Choroid plexus epithelial cell (primary cell): Measurements from ENCODE around the gene SLC9A3.

Source experiments
- DNase-seq: peaks from one replicate; pipeline ENCODE4 v3.0.0-alpha.2; 2010; ENCODE audit warnings: low read depth
- H3K4me3 ChIP-seq: 2 replicates; pipeline ENCODE4 v1.5.1; 2011; ENCODE audit warnings: low read depth, mild to moderate bottlenecking, control low read depth, low read length, moderate library complexity
- CTCF ChIP-seq: conservative IDR thresholded peaks from 2 replicates; pipeline ENCODE4 v1.5.1; 2011; ENCODE audit warnings: low read depth, mild to moderate bottlenecking, control low read depth, inconsistent platforms, low read length, moderate library complexity

Gene SLC9A3

DNA sequence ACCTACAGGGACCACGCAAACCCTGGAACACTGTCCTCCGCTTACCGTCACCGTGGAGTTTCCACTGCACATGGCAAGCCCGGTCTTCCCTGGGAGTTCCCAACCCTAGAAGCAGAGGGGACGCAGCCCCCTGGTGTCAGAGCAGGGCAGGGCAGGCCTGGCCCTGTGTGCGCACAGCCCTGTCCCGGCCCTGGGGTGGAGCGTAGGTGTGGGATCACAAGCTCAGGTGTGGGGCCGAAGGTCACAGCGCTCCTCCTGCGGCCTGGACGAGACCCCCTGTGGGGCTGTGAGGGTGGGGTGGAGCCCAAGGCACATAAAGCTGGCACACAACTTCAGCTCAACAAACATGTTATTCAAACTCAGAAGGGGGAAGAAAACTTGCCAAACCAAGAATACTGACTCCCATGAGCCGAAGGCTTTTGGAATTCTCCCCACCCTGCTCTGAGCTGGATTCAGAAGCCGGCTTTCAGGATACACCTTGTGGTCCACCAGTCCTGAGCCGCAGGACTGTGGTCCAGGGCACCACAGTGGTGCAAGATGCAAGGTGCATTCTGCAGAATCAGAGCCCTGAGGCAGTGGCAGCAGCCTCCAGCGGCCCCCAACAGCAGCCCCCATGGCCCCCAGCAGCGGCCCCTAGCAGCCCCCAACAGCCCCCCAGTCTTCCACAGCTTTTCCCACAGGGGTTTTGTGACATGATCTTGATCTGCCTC, 93.1 kb downstream of the SLC9A3 start:
- DNase-seq, result peak; percentile 43
- TF ChIP-seq CTCF, result peak; percentile 81
- no peak overlapping the region for H3K4me3 ChIP-seq

- H3K4me3 ChIP-seq, result no peak overlapping the region
- DNase-seq, result no peak
- TF ChIP-seq CTCF, result no peak
Measured at GRCh38 chr5:430214-430925, 93.9 kb downstream of the SLC9A3 start.

DNA sequence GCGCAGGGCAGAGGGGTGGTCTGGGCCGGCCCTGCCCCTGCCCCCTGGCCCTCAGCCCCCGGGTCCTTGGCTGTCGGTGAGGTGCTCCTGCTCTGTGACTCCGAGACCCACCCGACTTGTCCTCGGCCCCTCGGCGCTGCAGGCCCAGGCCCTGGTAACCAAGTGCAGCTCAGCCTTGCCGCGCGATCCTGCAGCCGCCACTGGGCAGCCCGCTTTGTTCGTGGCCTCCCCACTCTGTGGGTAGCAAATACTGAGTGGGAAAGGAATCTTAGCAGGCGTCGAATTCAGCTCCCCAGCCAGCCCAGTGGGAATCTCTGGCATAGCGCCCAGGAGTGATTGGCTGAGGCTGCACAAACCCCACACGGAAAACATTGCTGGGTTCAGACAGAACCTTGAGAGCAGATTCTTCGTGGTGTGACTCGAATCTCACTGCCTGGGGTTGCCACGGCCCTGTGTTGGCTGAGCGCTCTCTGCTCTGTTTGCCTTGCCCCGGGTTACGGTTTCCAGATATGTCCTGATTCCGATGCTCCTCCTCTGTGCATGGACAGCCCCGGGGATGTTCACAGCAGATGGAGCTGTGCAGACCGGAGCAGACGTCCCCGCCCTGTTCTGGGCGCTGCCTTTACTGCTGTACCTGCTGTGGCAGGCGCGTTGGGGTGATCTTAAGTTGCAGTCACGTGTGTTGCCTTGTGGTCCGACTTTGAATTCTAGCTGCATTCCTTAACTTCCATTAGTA, 94.6 kb downstream of the SLC9A3 start:
- no peak overlapping the region for H3K4me3 ChIP-seq
- no peak for TF ChIP-seq CTCF
- DNase-seq, result peak; percentile 71

- no peak for TF ChIP-seq CTCF
- DNase-seq, result no peak
- no peak overlapping the region for H3K4me3 ChIP-seq
Measured at GRCh38 chr5:428754-429452, 95.3 kb downstream of the SLC9A3 start.

GRCh38 chr5:428219-428618, 96.0 kb downstream of the SLC9A3 start:
- DNase-seq, result no peak
- no peak overlapping the region for H3K4me3 ChIP-seq
- TF ChIP-seq CTCF, result no peak

- DNase-seq, result no peak
- no peak overlapping the region for H3K4me3 ChIP-seq
- no peak for TF ChIP-seq CTCF
Measured at GRCh38 chr5:427415-428087, 96.7 kb downstream of the SLC9A3 start.
